Lower leg skin (tissue), 4 donors: ENCODE results near the gene NFYA. TPM values are rescaled to one million over a fixed set of nuclear protein-coding genes. Genes with fewer than 3 reads are reported as not detected.

Experiments
- DNase-seq, 2 donors: peaks; one replicate each; pipeline ENCODE4 v3.0.0-alpha.2; 2019; ENCODE audit warnings: low spot score in 2 of 2
- H3K4me3 ChIP-seq: fragments of 200-600 bp; sonication (generic); 2 replicates; pipeline ENCODE4 v1.5.1; 2017; ENCODE audit warnings: mild to moderate bottlenecking, low read depth; ENCODE audit not compliant: poor library complexity, severe bottlenecking
- CTCF ChIP-seq, 3 donors: fragments of 450-650 bp; IDR thresholded peaks; one replicate each; pipeline ENCODE4 v1.5.1; 2016; ENCODE audit warnings: antibody characterized with exemption in 3 of 3, mild to moderate bottlenecking in 3 of 3, moderate library complexity in 2 of 3
- POLR2A ChIP-seq, 2 donors: fragments of 450-650 bp; IDR thresholded peaks; one replicate each; pipeline ENCODE4 v1.6.1; 2016 to 2017; ENCODE audit warnings: antibody characterized with exemption in 2 of 2, mild to moderate bottlenecking in 1 of 2, moderate library complexity in 1 of 2
- WGBS, 2 donors: methylation state at CpG; one replicate each; pipeline ENCODE4 v1.1.5; 2018; 5-methylcytosine and 5-hydroxymethylcytosine counted together
- intact Hi-C: fragments of 100-400 bp; cut with DNase I; formaldehyde crosslinking; loops from one replicate; pipeline ENCODE4 v1.15.0; 2023; ENCODE audit warnings: low total_unique reads
- total RNA-seq, 4 donors: library from RNA; depleted of rRNA; stranded (reverse); fragments of >200 nt; gene quantifications; one replicate each; pipeline ENCODE4 v1.1.0, GENCODE V29; 2016

NFYA gene
- total RNA-seq, 4 donors from 2014 or later: 9.9 to 15.5 (median 14.4) TPM

GRCh38 chr6:41080621-41081020 is 7.8 kb downstream of the NFYA start:
- TF ChIP-seq POLR2A (IDR thresholded peaks at IDR 0.05) (no peak), CTCF (IDR thresholded peaks at IDR 0.05) (no peak)
- intact Hi-C loops: no loop called here
- WGBS, 2 donors: 82 to 88% methylated on average over 2 of the region's 2 CpGs
- no peak overlapping the region for H3K4me3 ChIP-seq
- DNase-seq: no peak

GRCh38 chr6:41083072-41083471 is 10.3 kb downstream of the NFYA start:
- no peak for DNase-seq
- TF ChIP-seq CTCF (IDR thresholded peaks at IDR 0.05): no peak
- no peak for TF ChIP-seq POLR2A (IDR thresholded peaks at IDR 0.05)
- intact Hi-C loops: no loop called here
- H3K4me3 ChIP-seq: no peak overlapping the region

- TF ChIP-seq POLR2A (IDR thresholded peaks at IDR 0.05) (no peak), CTCF (IDR thresholded peaks at IDR 0.05) (no peak)
- no peak overlapping the region for H3K4me3 ChIP-seq
- no peak for DNase-seq
- intact Hi-C loops: no loop called here
Measured at GRCh38 chr6:41085182-41085581, 12.4 kb downstream of the NFYA start.

GRCh38 chr6:41088451-41088850 is 15.7 kb downstream of the NFYA start:
- no peak overlapping the region for H3K4me3 ChIP-seq
- TF ChIP-seq CTCF (IDR thresholded peaks at IDR 0.05) (no peak), POLR2A (IDR thresholded peaks at IDR 0.05) (no peak)
- intact Hi-C loops: no loop called here
- 91% methylated on average over 4 of the region's 4 CpGs for WGBS, 2 donors
- no peak for DNase-seq

- no peak for TF ChIP-seq POLR2A (IDR thresholded peaks at IDR 0.05)
- no peak for TF ChIP-seq CTCF (IDR thresholded peaks at IDR 0.05)
- WGBS, 2 donors: 76 to 90% methylated on average over 1 of the region's 1 CpG
- intact Hi-C loops: no loop called here
- no peak for DNase-seq
- H3K4me3 ChIP-seq: no peak overlapping the region
Measured at GRCh38 chr6:41090841-41091761, 18.3 kb downstream of the NFYA start.
